ENCODE results near the gene WNT1.

DNA sequence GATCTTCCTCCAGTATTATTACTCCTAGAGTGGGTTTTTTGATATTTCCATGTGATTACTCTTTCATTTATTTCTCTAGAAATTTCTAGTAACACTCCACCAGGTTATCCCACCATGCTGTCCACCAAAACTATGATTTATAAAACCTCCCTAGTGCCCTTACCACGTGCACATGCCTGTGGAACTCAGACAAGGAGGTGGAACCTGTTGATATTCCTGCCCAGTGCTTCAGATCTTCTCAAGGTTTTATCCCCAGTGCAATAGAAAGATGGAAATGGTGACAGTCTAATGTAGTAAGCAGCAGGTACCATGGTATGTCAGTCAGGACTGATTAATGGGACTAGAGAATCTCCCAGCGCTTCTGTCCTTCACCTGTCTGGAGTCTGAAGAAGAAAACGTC, 17.3 kb upstream of the WNT1 start:
- TF ChIP-seq JUNB (IDR thresholded peaks at IDR 0.05) (no peak), TCF12 (IDR thresholded peaks at IDR 0.05; ENCODE audit: low read depth, low read length) (no peak), ZNF24 (IDR thresholded peaks at IDR 0.05) (no peak), EGR1 (IDR thresholded peaks at IDR 0.05; ENCODE audit: borderline replicate concordance in 1 of 2, low read depth in 2 of 2, low read length in 2 of 2) (no peak), POLR2A (IDR thresholded peaks at IDR 0.05; ENCODE audit: low read depth, low read length) (no peak), ETV6 (conservative IDR thresholded peaks at IDR 0.05 in 1 of 2, IDR thresholded peaks at IDR 0.05 in 1 of 2; ENCODE audit: borderline replicate concordance in 1 of 2, low read depth in 1 of 2) (no peak)

All from GM12878 (cell line).